COLO668 (cell line): ENCODE data around the gene PLCH1.
A peak's percentile ranks its signal among the peaks of the same experiment; 100 is the strongest.

Experiments
- DNase-seq: peaks from one replicate; lab custom pipeline; 2025; ENCODE audit not compliant: unreplicated experiment; lab: John Stamatoyannopoulos, UW

PLCH1 gene

GRCh38 chr3:155609586-155609985, 135.3 kb downstream of the PLCH1 start:
- DNase-seq: no peak

GRCh38 chr3:155608228-155608920, 136.5 kb downstream of the PLCH1 start:
- DNase-seq: no peak

- DNase-seq: no peak
These were observed 137.1 kb downstream of the PLCH1 start for GRCh38 chr3:155607761-155608160.

- DNase-seq: peak; percentile 1
These were observed 139.3 kb downstream of the PLCH1 start for GRCh38 chr3:155605571-155605970.

- DNase-seq: no peak
These were observed 139.9 kb downstream of the PLCH1 start for GRCh38 chr3:155604967-155605366.

- DNase-seq: no peak
These were observed 140.7 kb downstream of the PLCH1 start for GRCh38 chr3:155604126-155604525.

GRCh38 chr3:155603302-155603701, 141.6 kb downstream of the PLCH1 start:
- DNase-seq: no peak

GRCh38 chr3:155602307-155602706, 142.6 kb downstream of the PLCH1 start:
- DNase-seq: no peak

GRCh38 chr3:155598671-155599070, 146.2 kb downstream of the PLCH1 start:
- no peak for DNase-seq

GRCh38 chr3:155596615-155597014, 148.3 kb downstream of the PLCH1 start:
- DNase-seq: no peak

GRCh38 chr3:155595371-155595770, 149.5 kb downstream of the PLCH1 start:
- DNase-seq: no peak

- no peak for DNase-seq
These were observed 150.2 kb downstream of the PLCH1 start for GRCh38 chr3:155594526-155595187.

GRCh38 chr3:155587581-155587980, 157.3 kb downstream of the PLCH1 start:
- no peak for DNase-seq

- no peak for DNase-seq
These were observed 159.5 kb downstream of the PLCH1 start for GRCh38 chr3:155585384-155585783.

- no peak for DNase-seq
These were observed 163.3 kb downstream of the PLCH1 start for GRCh38 chr3:155581579-155581978.

GRCh38 chr3:155572085-155572484, 172.8 kb downstream of the PLCH1 start:
- DNase-seq: no peak

GRCh38 chr3:155568295-155568694, 176.6 kb downstream of the PLCH1 start:
- no peak for DNase-seq

GRCh38 chr3:155560594-155560993, 184.3 kb downstream of the PLCH1 start:
- no peak for DNase-seq

- DNase-seq: no peak
These were observed 184.7 kb downstream of the PLCH1 start for GRCh38 chr3:155560135-155560534.

- DNase-seq: no peak
These were observed 188.3 kb downstream of the PLCH1 start for GRCh38 chr3:155556531-155556930.

- DNase-seq: no peak
These were observed 189.3 kb downstream of the PLCH1 start for GRCh38 chr3:155555479-155556060.

GRCh38 chr3:155554777-155555451, 190.0 kb downstream of the PLCH1 start:
- peak; percentile 29 for DNase-seq
